Endothelial cell of umbilical vein (primary cell): ENCODE measurements around the gene SEMA6C. TPM values are rescaled to one million over a fixed set of nuclear protein-coding genes. Genes with fewer than 3 reads are reported as not detected.

Experiments used
- BruUV-seq: library from RNA; stranded (reverse); fragments of 400-500 nt; replicated peaks from 2 replicates; lab custom pipeline; 2021; lab: Mats Ljungman, UMichigan
- CTCF ChIA-PET: fragments of 300-600, 350-600 bp; sonication (Branson Sonifier 250); formaldehyde crosslinking; loops from one replicate; lab custom pipeline; 2021; ENCODE audit warnings: antibody characterized with exemption, inconsistent platforms; lab: Charles Lee
- POLR2A ChIA-PET: fragments of 300-600, 350-600 bp; sonication (Branson Sonifier 250); formaldehyde crosslinking; loops from one replicate; lab custom pipeline; 2021; ENCODE audit warnings: antibody characterized with exemption, inconsistent platforms; lab: Charles Lee
- DNase-seq: peaks from one replicate; pipeline ENCODE4 v3.0.0-alpha.2; 2011; ENCODE audit warnings: low read depth, low spot score
- FAIRE-seq: peaks from 2 replicates; lab custom pipeline; 2011; peaks lifted over from hg19 to GRCh38; lab: Jason Lieb, UNC
- H2AFZ ChIP-seq: 2 replicates; pipeline ENCODE4 v1.6.0; 2012; ENCODE audit warnings: low read depth, low read length, control low read depth, inconsistent platforms
- H3K27ac ChIP-seq: 2 replicates; pipeline ENCODE4 v1.5.1; 2011; ENCODE audit warnings: low read depth, mild to moderate bottlenecking, control low read depth, low read length, moderate library complexity; ENCODE audit not compliant: insufficient read depth
- H3K27me3 ChIP-seq, 2 experiments: 2 replicates each; pipeline versions ENCODE4 v1.6.0 to v1.6.1; 2011; ENCODE audit warnings: low read length in 2 of 2, mixed read lengths in 1 of 2; ENCODE audit not compliant: control insufficient read depth in 2 of 2, insufficient read depth in 2 of 2
- H3K36me3 ChIP-seq, 2 experiments: 2 replicates in 1 of 2; 3 replicates in 1 of 2; pipeline ENCODE4 v1.5.1; 2011; ENCODE audit warnings: low read length in 2 of 2, mild to moderate bottlenecking in 1 of 2, moderate library complexity in 1 of 2; ENCODE audit not compliant: control insufficient read depth in 2 of 2, insufficient read depth in 2 of 2; ENCODE audit errors: extremely low read depth in 1 of 2
- H3K4me1 ChIP-seq: 3 replicates; pipeline ENCODE4 v1.5.1; 2011; ENCODE audit warnings: mild to moderate bottlenecking, low read length; ENCODE audit not compliant: control insufficient read depth, insufficient read depth; ENCODE audit errors: extremely low read depth
- H3K4me2 ChIP-seq: 2 replicates; pipeline ENCODE4 v1.6.1; 2011; ENCODE audit warnings: low read length, control low read depth, mixed read lengths; ENCODE audit not compliant: insufficient read depth
- H3K4me3 ChIP-seq, 3 experiments: fragments of 200-600 bp in 1 of 3; sonication (generic), shearing (Covaris generic) in 1 of 3; replicated peaks in 1 of 3; 2 replicates each; pipeline ENCODE4 v1.5.1; 2011 to 2016; ENCODE audit warnings: control low read depth in 3 of 3, low read length in 3 of 3, mild to moderate bottlenecking in 2 of 3, inconsistent platforms in 1 of 3, low read depth in 1 of 3, moderate library complexity in 1 of 3; ENCODE audit not compliant: insufficient read depth in 1 of 3
- H3K79me2 ChIP-seq: 2 replicates; pipeline ENCODE4 v1.6.0; 2012; ENCODE audit warnings: low read length, inconsistent platforms; ENCODE audit not compliant: control insufficient read depth, insufficient read depth
- H3K9ac ChIP-seq: replicated peaks from 2 replicates; pipeline ENCODE3; 2011; ENCODE audit warnings: low read length, control low read depth; ENCODE audit not compliant: insufficient read depth; ENCODE audit errors: extremely low read depth
- H3K9me1 ChIP-seq: replicated peaks from 3 replicates; pipeline ENCODE4 v1.6.0; 2011; ENCODE audit warnings: mild to moderate bottlenecking, low read length; ENCODE audit not compliant: control insufficient read depth, insufficient read depth; ENCODE audit errors: extremely low read depth
- H3K9me3 ChIP-seq: replicated peaks from 2 replicates; pipeline ENCODE4 v1.5.1; 2012; ENCODE audit warnings: low read length, inconsistent platforms; ENCODE audit not compliant: control insufficient read depth, insufficient read depth
- H4K20me1 ChIP-seq: replicated peaks from 2 replicates; pipeline ENCODE3; 2011; ENCODE audit warnings: mild to moderate bottlenecking, low read length; ENCODE audit not compliant: control insufficient read depth, insufficient read depth; ENCODE audit errors: extremely low read depth
- EZH2 ChIP-seq: IDR thresholded peaks from 2 replicates; pipeline ENCODE4 v1.6.1; 2012; ENCODE audit warnings: borderline replicate concordance, low read depth, mild to moderate bottlenecking, moderate library complexity, low read length, inconsistent platforms; ENCODE audit not compliant: severe bottlenecking
- FOS ChIP-seq: IDR thresholded peaks from 2 replicates; pipeline ENCODE4 v1.6.1; 2011; ENCODE audit warnings: mild to moderate bottlenecking, low read length, moderate library complexity, borderline replicate concordance; ENCODE audit not compliant: insufficient read depth
- GATA2 ChIP-seq: IDR thresholded peaks from 2 replicates; pipeline ENCODE4 v1.7.0; 2011; ENCODE audit warnings: low read depth, mild to moderate bottlenecking, moderate library complexity, mixed read lengths, low read length; ENCODE audit not compliant: insufficient read length, insufficient read depth
- JUN ChIP-seq: IDR thresholded peaks from 2 replicates; pipeline ENCODE4 v1.6.1; 2011; ENCODE audit warnings: borderline replicate concordance, low read depth; ENCODE audit not compliant: insufficient read length, insufficient read depth
- MYC ChIP-seq: IDR thresholded peaks from one replicate; pipeline ENCODE4 v1.6.1; 2011; ENCODE audit warnings: mild to moderate bottlenecking, low read depth, low read length
- POLR2A ChIP-seq: IDR thresholded peaks from 2 replicates; pipeline ENCODE4 v1.6.1; 2012; ENCODE audit warnings: low read depth, mild to moderate bottlenecking, control low read depth, low read length
- POLR2AphosphoS5 ChIP-seq: IDR thresholded peaks from 2 replicates; pipeline ENCODE4 v1.6.1; 2012; ENCODE audit warnings: low read depth, mild to moderate bottlenecking, control low read depth, low read length, moderate library complexity; ENCODE audit not compliant: insufficient read depth
- dilution Hi-C: fragments of 300-500 bp; cut with MboI; formaldehyde crosslinking; loops from one replicate; pipeline ENCODE4 v1.15.0; 2019; ENCODE audit warnings: low sequenced_read_pairs; ENCODE audit not compliant: extremely low pct_ligation_motif_present
- intact Hi-C: fragments of 100-400 bp; cut with micrococcal nuclease; formaldehyde crosslinking; loops from one replicate; pipeline ENCODE4 v1.10.0; 2022
- polyA plus RNA-seq, 4 experiments: library from polyadenylated mRNA; depleted of rRNA in 3 of 4; stranded (reverse) in 3 of 4; unstranded in 1 of 4; fragments of >200 nt; gene quantifications; 2 replicates each; pipeline versions ENCODE4 v1.2.1 to v1.2.3, GENCODE V29; 2011 to 2012; ENCODE audit warnings: missing spikeins in 1 of 4
- total RNA-seq: library from RNA; stranded (reverse); gene quantifications from 2 replicates; pipeline ENCODE4 v1.2.3, GENCODE V29; 2021
- TF ChIP-seq, protein P1 (sequence below), 2 donors: IDR thresholded peaks; 1 replicate in 1 of 2; 2 replicates in 1 of 2; pipeline ENCODE4 v1.5.1; 2011; ENCODE audit warnings: low read length in 2 of 2, mild to moderate bottlenecking in 2 of 2, moderate library complexity in 2 of 2, control low read depth in 1 of 2, inconsistent platforms in 1 of 2, low read depth in 1 of 2; ENCODE audit not compliant: insufficient read depth in 1 of 2; ENCODE audit errors: extremely low read depth in 1 of 2
- TF ChIP-seq, protein P2 (sequence below): IDR thresholded peaks from 2 replicates; pipeline ENCODE4 v1.6.1; 2011; ENCODE audit not compliant: insufficient read depth, insufficient read length

The SEMA6C gene
- total and polyA plus RNA-seq, 2 donors (not counting 3 experiments of a cell fraction or from before 2014, with no cell fraction given): 53.0 to 71.9 TPM

DNA sequence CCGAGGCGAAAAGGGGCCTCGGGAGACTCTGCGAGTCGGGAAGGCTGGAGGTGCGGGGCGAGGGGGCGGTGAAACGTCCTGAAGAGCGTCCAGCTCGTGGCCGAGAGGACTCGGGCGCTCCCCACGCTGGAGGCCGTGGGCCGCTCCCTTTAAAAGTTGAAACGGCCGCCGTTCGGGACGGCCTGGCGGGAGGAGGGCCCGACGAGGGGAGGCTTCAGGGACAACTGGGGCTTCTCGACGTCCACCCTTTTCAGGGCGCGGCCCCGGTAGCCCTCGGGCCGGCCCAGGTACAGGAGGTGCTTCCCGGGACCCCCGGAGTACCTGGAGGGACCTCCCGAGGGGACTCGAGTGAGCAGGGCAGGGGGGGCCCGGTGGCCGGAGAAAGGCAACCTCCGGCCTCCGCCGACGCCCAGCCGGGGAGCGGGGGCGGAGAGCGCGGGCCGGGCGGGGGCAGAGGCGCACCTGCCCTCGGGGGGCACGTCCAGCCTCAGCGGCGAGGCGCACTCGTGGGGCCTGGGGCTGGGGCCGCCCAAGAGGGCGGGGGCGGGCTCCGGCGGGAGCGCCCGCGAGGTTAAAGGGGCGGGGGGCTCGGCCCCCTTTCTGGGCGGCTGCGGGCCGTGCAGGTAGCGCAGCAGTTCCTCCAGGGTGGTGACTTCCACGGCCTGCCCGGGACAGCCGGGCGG is 14.0 kb downstream of the SEMA6C start:
- Histone ChIP-seq H4K20me1 (no peaks in the 10 kb centered on the region), H3K9me1 (no peaks in the 10 kb centered on the region), H2AFZ (no peak overlapping the region), H3K9me3 (no peaks in the 10 kb centered on the region), H3K4me1 (peaks cover 6% of the 10 kb centered on the region), H3K79me2 (no peaks in the 10 kb centered on the region), H3K27ac (no peak overlapping the region), H3K27me3 (no peaks in the 10 kb centered on the region), H3K9ac (no peak overlapping the region), H3K4me2 (no peak overlapping the region), H3K4me3 (no peak overlapping the region), H3K36me3 (peaks cover 0 to 37% of the 10 kb centered on the region in 2 experiments)
- dilution Hi-C loops: no loop called here
- intact Hi-C loops: no loop called here
- DNase-seq (no peak), FAIRE-seq (no peak)
- no TSS peak for BruUV-seq
- ChIA-PET POLR2A (interaction anchor here (0.6 kb wide), 1 partner anchor 92 kb away, joined by 3 read pairs; no protein-coding TSS in a partner anchor), CTCF (interaction anchor here (1.3 to 6.6 kb wide), 3 partner anchors 24 to 85 kb away, joined by 3 to 53 read pairs (median 3); partner anchors contain the start of genes C1orf56 and TNFAIP8L2)
- TF ChIP-seq EZH2 (no peak), POLR2A (no peak), GATA2 (no peak), FOS (no peak), MYC (no peak), POLR2AphosphoS5 (no peak), JUN (no peak)
- TF ChIP-seq, protein P1, sequence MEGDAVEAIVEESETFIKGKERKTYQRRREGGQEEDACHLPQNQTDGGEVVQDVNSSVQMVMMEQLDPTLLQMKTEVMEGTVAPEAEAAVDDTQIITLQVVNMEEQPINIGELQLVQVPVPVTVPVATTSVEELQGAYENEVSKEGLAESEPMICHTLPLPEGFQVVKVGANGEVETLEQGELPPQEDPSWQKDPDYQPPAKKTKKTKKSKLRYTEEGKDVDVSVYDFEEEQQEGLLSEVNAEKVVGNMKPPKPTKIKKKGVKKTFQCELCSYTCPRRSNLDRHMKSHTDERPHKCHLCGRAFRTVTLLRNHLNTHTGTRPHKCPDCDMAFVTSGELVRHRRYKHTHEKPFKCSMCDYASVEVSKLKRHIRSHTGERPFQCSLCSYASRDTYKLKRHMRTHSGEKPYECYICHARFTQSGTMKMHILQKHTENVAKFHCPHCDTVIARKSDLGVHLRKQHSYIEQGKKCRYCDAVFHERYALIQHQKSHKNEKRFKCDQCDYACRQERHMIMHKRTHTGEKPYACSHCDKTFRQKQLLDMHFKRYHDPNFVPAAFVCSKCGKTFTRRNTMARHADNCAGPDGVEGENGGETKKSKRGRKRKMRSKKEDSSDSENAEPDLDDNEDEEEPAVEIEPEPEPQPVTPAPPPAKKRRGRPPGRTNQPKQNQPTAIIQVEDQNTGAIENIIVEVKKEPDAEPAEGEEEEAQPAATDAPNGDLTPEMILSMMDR (IDR thresholded peaks at IDR 0.05; ENCODE audit: extremely low read depth in 1 of 2, insufficient read depth in 1 of 2, low read depth in 1 of 2, low read length in 2 of 2): no peak
- TF ChIP-seq, protein P2, sequence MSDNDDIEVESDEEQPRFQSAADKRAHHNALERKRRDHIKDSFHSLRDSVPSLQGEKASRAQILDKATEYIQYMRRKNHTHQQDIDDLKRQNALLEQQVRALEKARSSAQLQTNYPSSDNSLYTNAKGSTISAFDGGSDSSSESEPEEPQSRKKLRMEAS: no peak
